Activated naive CD4-positive, alpha-beta T cell treated with anti-CD3 and anti-CD28 coated beads, Interleukin-2, amount 50 U/mL, for 72 hours (primary cell): ENCODE results near the gene ROGDI. TPM values are rescaled to one million over a fixed set of nuclear protein-coding genes. Genes with fewer than 3 reads are reported as not detected.
A peak's percentile ranks its signal among the peaks of the same experiment; 100 is the strongest.

Experiments used
- ATAC-seq, 2 donors: fragments of 150-1000 bp; cut with Tn5 transposase; 2 replicates each; pipeline ENCODE4 v1.10.0; 2021; ENCODE audit warnings: mild to moderate bottlenecking in 2 of 2, moderate library complexity in 2 of 2
- DNase-seq, 2 donors: peaks; one replicate each; pipeline ENCODE4 v3.0.0; 2021 to 2022; ENCODE audit warnings: low spot score in 2 of 2
- H3K27ac Mint-ChIP-seq, 2 donors: one replicate each; pipeline ENCODE4 v1.8.0; 2022; ENCODE audit warnings: mild to moderate bottlenecking in 2 of 2, mixed read lengths in 2 of 2
- H3K36me3 Mint-ChIP-seq, 2 donors: one replicate each; pipeline ENCODE4 v1.8.0; 2022; ENCODE audit warnings: mixed read lengths in 2 of 2
- H3K9me3 Mint-ChIP-seq, 2 donors: one replicate each; pipeline ENCODE4 v1.8.0; 2022; ENCODE audit warnings: mixed read lengths in 2 of 2
- total RNA-seq, 2 donors: library from RNA; stranded (reverse); gene quantifications; one replicate each; pipeline ENCODE4 v1.2.3, GENCODE V29; 2022

Gene ROGDI
- total RNA-seq, 2 donors from 2014 or later = 4.6 to 18.6 TPM

GRCh38 chr16:4826526-4826925 lies 24.1 kb upstream of the ROGDI start:
- Mint-ChIP-seq H3K9me3 (no peaks in the 10 kb centered on the region), H3K36me3 (no peaks in the 10 kb centered on the region), H3K27ac (no peak overlapping the region)
- ATAC-seq (no peak), DNase-seq (no peak)

DNA sequence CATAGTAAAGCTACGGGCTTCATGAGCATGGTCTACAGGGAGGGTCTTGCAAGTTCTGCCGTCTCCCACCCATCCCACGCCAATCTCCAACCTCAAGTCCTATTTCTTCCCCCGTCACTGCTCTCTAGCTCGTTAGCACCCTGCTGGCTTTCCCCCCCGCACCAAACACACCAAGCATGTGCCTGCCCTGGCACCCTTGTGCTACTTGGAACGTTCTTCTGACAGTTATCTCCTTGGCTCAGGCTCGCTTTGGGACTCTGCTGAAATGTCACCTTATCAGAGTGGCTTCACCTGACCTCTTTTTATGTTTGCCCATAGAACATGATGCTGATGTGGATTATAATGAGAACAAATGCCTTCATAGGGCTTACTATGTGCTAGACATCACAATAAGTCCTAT lies 22.8 kb upstream of the ROGDI start:
- Mint-ChIP-seq H3K36me3 (no peaks in the 10 kb centered on the region), H3K9me3 (no peaks in the 10 kb centered on the region), H3K27ac (peak overlapping the region in 1 of 2 donors; percentile 23)
- DNase-seq = no peak
- no peak for ATAC-seq

- DNase-seq (no peak), ATAC-seq (no peak)
- Mint-ChIP-seq H3K36me3 (peaks cover 6 to 7% of the 10 kb centered on the region in 2 donors), H3K9me3 (no peaks in the 10 kb centered on the region), H3K27ac (peak overlapping the region; percentile 52 to 79)
Measured at GRCh38 chr16:4820652-4821051, 18.2 kb upstream of the ROGDI start.

DNA sequence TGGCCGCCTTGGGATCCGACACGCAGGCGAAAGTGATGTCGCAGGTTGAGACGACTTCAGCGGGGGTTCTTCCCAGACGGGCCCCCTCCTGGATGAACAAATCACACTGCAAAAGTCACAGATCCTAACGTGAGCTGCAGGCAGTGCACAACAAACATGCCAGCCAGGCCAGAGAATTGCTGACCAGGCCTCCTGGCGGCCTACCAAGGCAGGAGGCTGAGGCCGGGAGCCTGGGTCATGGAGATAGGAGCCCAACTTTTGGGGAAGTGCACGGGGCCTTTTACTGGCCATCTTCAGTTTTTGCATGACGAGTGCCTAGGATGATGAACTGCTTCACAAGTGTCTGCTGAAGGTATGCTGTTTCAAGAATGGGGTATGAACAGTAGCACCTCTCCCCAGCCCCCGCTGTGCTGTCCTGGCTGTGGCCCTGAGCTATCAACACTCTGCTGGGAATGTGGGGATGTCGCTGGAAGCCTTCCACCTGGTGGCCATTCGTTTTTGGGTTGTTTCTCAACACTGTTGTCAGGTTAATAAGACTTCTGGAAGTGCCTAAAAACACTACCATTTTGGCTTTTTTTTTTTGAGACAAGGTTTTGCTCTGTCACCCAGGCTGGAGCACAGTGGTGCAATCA lies 12.2 kb upstream of the ROGDI start:
- Mint-ChIP-seq H3K36me3 (peaks cover 7 to 11% of the 10 kb centered on the region in 2 donors), H3K9me3 (no peaks in the 10 kb centered on the region), H3K27ac (no peak overlapping the region)
- no peak for DNase-seq
- ATAC-seq = no peak

DNA sequence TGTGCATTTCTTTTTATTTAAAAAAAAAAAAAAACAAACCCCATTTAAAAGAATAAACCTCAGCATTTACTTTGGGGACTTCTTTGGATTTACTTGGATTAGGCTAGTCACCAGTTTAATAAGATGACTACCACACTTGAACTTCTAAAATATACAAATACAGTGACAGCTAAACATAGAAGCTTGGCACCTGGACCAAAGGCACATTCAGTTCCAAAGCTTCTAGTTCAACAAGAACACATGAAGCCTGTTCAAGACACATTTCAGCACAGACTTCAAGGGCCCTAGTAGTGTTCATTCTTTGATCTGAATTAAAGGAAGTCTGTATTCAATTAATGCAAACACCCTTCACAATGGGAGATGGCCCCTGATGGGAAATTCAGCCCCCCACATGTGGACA lies 11.6 kb upstream of the ROGDI start:
- Mint-ChIP-seq H3K27ac (peak overlapping the region in 1 of 2 donors; percentile 60), H3K36me3 (peaks cover 7 to 11% of the 10 kb centered on the region in 2 donors), H3K9me3 (no peaks in the 10 kb centered on the region)
- ATAC-seq (no peak), DNase-seq (no peak)

- DNase-seq (no peak), ATAC-seq (no peak)
- no peaks in the 10 kb centered on the region for H3K9me3 Mint-ChIP-seq
- no peak overlapping the region for H3K27ac Mint-ChIP-seq
- H3K36me3 Mint-ChIP-seq = peaks cover 3 to 11% of the 10 kb centered on the region in 2 donors
Measured at GRCh38 chr16:4813251-4814003, 11.0 kb upstream of the ROGDI start.

DNA sequence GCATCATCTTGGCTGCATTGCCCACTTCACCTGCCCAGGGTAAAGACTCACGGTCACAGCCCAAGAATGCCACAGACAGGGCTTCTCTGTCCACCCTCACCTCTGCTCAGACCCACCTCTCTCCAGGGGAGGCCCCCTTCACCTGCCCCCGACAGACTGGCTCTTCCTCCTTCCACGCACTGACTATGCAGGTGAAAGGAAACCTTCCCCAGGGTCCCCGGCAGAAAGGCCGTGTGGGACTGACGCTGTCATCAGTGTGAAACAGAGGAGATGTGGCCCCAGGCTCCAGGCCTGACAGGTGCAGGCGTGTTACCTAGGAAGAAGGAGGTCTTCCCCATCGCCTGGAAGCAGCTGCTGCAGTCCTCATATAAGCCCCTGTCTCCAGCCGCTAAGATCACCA lies 9.3 kb upstream of the ROGDI start:
- H3K27ac Mint-ChIP-seq = peak overlapping the region in 1 of 2 donors; percentile 26
- no peaks in the 10 kb centered on the region for H3K9me3 Mint-ChIP-seq
- H3K36me3 Mint-ChIP-seq = peaks cover 5 to 6% of the 10 kb centered on the region in 2 donors
- ATAC-seq (no peak), DNase-seq (no peak)

DNA sequence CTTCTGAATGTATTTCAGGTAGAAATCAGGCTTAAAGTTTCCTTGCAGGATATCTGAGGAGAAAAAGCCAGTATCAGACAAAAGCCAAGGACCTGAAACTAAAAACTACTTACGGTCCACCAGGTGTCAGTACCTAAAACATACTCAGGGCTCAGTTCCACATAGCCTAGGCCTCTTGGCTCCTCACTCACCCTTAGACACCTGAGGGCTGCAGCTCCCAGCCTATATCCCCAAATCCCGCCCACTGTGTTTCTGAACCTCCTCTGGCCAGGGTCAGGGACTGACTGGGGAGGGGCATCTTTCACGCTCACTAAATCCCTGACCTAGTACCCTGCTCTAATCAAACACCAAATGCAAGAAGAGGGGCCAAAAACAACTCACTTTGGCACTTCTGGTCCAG lies 8.8 kb upstream of the ROGDI start:
- H3K36me3 Mint-ChIP-seq = peaks cover 5 to 6% of the 10 kb centered on the region in 2 donors
- H3K27ac Mint-ChIP-seq = peak overlapping the region in 1 of 2 donors; percentile 26
- ATAC-seq (no peak), DNase-seq (no peak)
- H3K9me3 Mint-ChIP-seq = no peaks in the 10 kb centered on the region

- ATAC-seq = no peak
- peaks cover 0 to 6% of the 10 kb centered on the region in 2 donors for H3K36me3 Mint-ChIP-seq
- no peaks in the 10 kb centered on the region for H3K9me3 Mint-ChIP-seq
- H3K27ac Mint-ChIP-seq = peak overlapping the region in 1 of 2 donors; percentile 54
- DNase-seq = no peak
Measured at GRCh38 chr16:4806280-4806679, 3.8 kb upstream of the ROGDI start.

DNA sequence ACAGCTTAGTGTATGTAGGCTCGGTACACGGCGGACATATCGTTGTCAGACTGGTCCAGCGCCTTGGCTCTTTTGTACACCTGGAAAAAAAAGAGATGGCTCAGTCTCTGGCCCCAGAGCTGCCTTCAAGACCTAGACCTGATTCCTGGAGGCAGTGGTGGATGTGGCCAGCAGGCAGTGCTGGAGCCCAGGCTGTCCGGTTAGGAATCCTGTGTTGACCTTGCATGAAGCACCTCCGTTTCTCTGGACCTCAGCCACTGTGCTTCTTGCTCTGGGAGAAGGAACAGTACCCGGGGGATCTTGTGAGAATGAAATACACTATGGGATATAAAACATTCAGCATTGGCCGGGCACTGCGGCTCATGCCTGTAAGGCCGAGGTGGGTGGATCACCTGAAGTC lies 2.8 kb upstream of the ROGDI start:
- no peak for DNase-seq
- ATAC-seq = no peak
- Mint-ChIP-seq H3K9me3 (no peaks in the 10 kb centered on the region), H3K27ac (no peak overlapping the region), H3K36me3 (peaks cover 0 to 6% of the 10 kb centered on the region in 2 donors)

- H3K36me3 Mint-ChIP-seq = peaks cover 0 to 6% of the 10 kb centered on the region in 2 donors
- no peak for DNase-seq
- no peak overlapping the region for H3K27ac Mint-ChIP-seq
Measured at GRCh38 chr16:4803898-4804762, 1.7 kb upstream of the ROGDI start.

DNA sequence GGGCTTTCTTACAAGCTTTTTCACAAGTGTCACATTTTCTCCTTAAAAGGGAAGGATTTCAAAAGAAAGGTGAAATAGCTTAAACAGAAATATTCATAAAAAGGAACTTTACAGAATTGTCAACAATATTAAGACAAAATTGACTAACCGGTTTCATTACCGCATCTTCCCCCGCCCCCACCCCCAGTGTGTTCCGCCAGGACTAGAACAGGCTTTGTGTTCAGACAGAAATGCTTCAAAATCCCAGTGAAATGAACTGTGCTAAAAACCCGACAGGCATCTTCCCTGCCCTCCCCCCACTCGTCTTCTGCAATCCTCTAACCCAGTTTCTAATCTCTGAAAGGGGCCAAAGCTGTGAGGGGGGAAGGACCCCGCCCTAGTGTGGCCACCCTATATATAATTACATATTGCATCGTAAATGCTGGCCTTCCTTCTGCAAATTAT lies 990 bp upstream of the ROGDI start:
- DNase-seq (no peak), ATAC-seq (no peak)
- Mint-ChIP-seq H3K9me3 (no peaks in the 10 kb centered on the region), H3K36me3 (peaks cover 0 to 6% of the 10 kb centered on the region in 2 donors), H3K27ac (no peak overlapping the region)

More at GRCh38 chr16:4803898-4804762, 1.7 kb upstream of the ROGDI start:
- no peaks in the 10 kb centered on the region for H3K9me3 Mint-ChIP-seq
- ATAC-seq = no peak

DNA sequence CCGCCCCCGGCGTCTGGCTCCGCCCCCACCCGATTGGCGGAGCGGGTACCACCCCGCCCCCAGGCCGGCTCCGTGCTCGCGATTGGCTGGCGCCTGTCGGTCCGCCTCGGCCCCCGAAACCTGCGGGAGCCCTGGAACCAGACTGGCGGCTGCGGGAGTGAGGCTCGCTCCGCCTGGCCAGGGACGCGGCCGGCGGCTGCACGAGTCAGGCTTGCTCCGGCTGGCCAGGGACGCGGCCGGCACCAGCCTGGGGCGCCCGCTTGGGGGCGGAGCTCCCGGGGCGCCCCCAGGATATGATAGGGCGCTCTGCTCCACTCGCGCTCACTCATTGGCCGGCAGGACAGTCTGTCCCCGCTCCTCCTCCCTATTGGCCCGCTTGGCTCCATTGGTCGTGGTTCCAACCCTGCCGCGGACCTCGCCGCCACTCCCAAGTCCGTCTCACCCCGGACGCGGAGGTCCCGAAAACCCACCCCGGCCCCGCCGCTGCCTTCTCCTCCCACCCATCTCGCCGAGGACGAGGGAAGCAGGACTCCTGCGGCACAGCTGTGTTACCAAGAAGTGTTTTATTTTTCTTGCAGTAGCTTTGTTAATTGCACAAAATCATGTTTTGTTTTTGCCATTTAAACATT lies 340 bp upstream of the ROGDI start:
- peak; percentile 92 to 93 for ATAC-seq
- H3K27ac Mint-ChIP-seq = peak overlapping the region in 1 of 2 donors; percentile 29
- peaks cover 0 to 6% of the 10 kb centered on the region in 2 donors for H3K36me3 Mint-ChIP-seq

GRCh38 chr16:4801051-4801961 lies 1.1 kb downstream of the ROGDI start:
- no peaks in the 10 kb centered on the region for H3K36me3 Mint-ChIP-seq
- DNase-seq (no peak), ATAC-seq (no peak)
- H3K9me3 Mint-ChIP-seq = no peaks in the 10 kb centered on the region
- H3K27ac Mint-ChIP-seq = peak overlapping the region in 1 of 2 donors; percentile 59

More for the DNA sequence above, 340 bp upstream of the ROGDI start:
- no peaks in the 10 kb centered on the region for H3K9me3 Mint-ChIP-seq
- DNase-seq = peak; percentile 93 to 94

GRCh38 chr16:4800290-4801041 lies 2.0 kb downstream of the ROGDI start:
- Mint-ChIP-seq H3K9me3 (no peaks in the 10 kb centered on the region), H3K27ac (peak overlapping the region in 1 of 2 donors; percentile 76), H3K36me3 (no peaks in the 10 kb centered on the region)
- no peak for DNase-seq
- ATAC-seq = no peak
